ENCODE measurements around the gene PDE4B.

PDE4B gene

DNA sequence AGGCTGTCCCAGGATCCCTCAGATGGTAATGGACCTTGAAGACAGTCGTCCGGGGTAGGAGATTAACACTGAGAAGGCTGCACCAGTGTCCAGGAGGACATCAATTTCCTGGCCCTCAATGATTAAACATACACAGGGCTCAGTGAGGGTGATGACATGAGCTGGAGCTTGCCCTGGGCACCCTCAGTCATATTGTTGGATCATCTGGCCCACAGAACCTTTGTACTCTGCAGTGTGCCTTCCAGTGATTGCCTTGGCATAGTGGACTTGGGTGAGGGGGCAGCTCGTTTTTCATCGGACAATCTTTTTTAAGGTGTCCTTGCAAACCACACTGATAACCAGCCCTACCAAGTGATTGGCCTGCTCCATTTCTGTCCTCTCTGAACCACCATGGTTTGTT, 630.1 kb downstream of the PDE4B start:
- no peak for DNase-seq (ENCODE audit: low spot score)

Measured in kidney tubule cell (primary cell).